Neural cell (in vitro differentiated cells): ENCODE measurements around the gene KLF17. TPM values are rescaled to one million over a fixed set of nuclear protein-coding genes. Genes with fewer than 3 reads are reported as not detected.

ENCODE experiments used
- H2AFZ ChIP-seq: fragments of 200-600, 300-800 bp; sonication (generic), shearing (Covaris generic); 2 replicates; pipeline ENCODE4 v1.6.0; 2014; ENCODE audit warnings: low read depth, mild to moderate bottlenecking, antibody characterized with exemption, low read length, moderate library complexity
- H3F3A ChIP-seq: fragments of 200-600 bp; shearing (Covaris generic); 2 replicates; pipeline ENCODE4 v1.6.1; 2016; ENCODE audit warnings: mild to moderate bottlenecking, moderate library complexity, mixed read lengths, antibody characterized with exemption, low read length; ENCODE audit not compliant: insufficient read depth, poor library complexity, severe bottlenecking
- H3K27ac ChIP-seq: fragments of 200-600, 300-800 bp; sonication (generic), shearing (Covaris generic); 2 replicates; pipeline ENCODE4 v1.5.1; 2014; ENCODE audit warnings: mild to moderate bottlenecking, low read length, moderate library complexity
- H3K27me3 ChIP-seq: fragments of 300-800, 200-600 bp; sonication (generic), shearing (Covaris generic); 2 replicates; pipeline ENCODE4 v1.6.0; 2014; ENCODE audit warnings: mild to moderate bottlenecking, low read depth, low read length, moderate library complexity; ENCODE audit not compliant: insufficient read depth
- H3K36me3 ChIP-seq: fragments of 300-800, 200-600 bp; sonication (generic), shearing (Covaris generic); 2 replicates; pipeline ENCODE4 v1.5.1; 2014; ENCODE audit warnings: mild to moderate bottlenecking, antibody characterized with exemption, low read length, moderate library complexity; ENCODE audit not compliant: insufficient read depth
- H3K4me2 ChIP-seq: fragments of 300-800, 200-600 bp; sonication (generic), shearing (Covaris generic); 2 replicates; pipeline ENCODE4 v1.6.0; 2014; ENCODE audit warnings: mild to moderate bottlenecking, low read length
- H3K4me3 ChIP-seq: fragments of 300-800, 200-600 bp; sonication (generic), shearing (Covaris generic); 2 replicates; pipeline ENCODE4 v1.5.1; 2014; ENCODE audit warnings: mild to moderate bottlenecking, low read length, moderate library complexity
- H3K79me2 ChIP-seq: fragments of 200-600 bp; shearing (Covaris generic); replicated peaks from 2 replicates; pipeline ENCODE4 v1.6.0; 2014; ENCODE audit warnings: mild to moderate bottlenecking, low read length, moderate library complexity; ENCODE audit not compliant: insufficient read depth
- H3K9ac ChIP-seq: fragments of 300-800, 200-600 bp; sonication (generic), shearing (Covaris generic); 2 replicates; pipeline ENCODE4 v1.6.1; 2016; ENCODE audit warnings: mild to moderate bottlenecking, low read length, mixed read lengths
- H3K9me2 ChIP-seq: fragments of 200-600 bp; shearing (Covaris generic); 2 replicates; pipeline ENCODE4 v1.6.1; 2016; ENCODE audit warnings: mild to moderate bottlenecking, low read length, mixed read lengths; ENCODE audit not compliant: insufficient read depth
- H3K9me3 ChIP-seq: fragments of 200-600, 300-800 bp; sonication (generic), shearing (Covaris generic); 2 replicates; pipeline ENCODE4 v1.6.1; 2016; ENCODE audit warnings: mild to moderate bottlenecking, mixed run types, low read length, moderate library complexity, mixed read lengths
- H4K20me1 ChIP-seq: fragments of 200-600 bp; shearing (Covaris generic); 2 replicates; pipeline ENCODE4 v1.6.1; 2016; ENCODE audit warnings: mild to moderate bottlenecking, mixed run types; ENCODE audit not compliant: insufficient read depth
- EP300 ChIP-seq: fragments of 450-650 bp; conservative IDR thresholded peaks from 2 replicates; pipeline ENCODE4 v1.6.1; 2014; ENCODE audit warnings: antibody characterized with exemption, mild to moderate bottlenecking, moderate library complexity; ENCODE audit not compliant: poor library complexity, severe bottlenecking
- EZH2 ChIP-seq: fragments of 200-600, 300-800 bp; shearing (Covaris generic), sonication (generic); IDR thresholded peaks from 2 replicates; pipeline ENCODE4 v1.6.1; 2014; ENCODE audit warnings: antibody characterized with exemption, low read length, borderline replicate concordance, mild to moderate bottlenecking; ENCODE audit not compliant: insufficient read depth, poor library complexity, severe bottlenecking
- MXI1 ChIP-seq: fragments of 450-650 bp; conservative IDR thresholded peaks from 2 replicates; pipeline ENCODE4 v1.6.1; 2014; ENCODE audit warnings: antibody characterized with exemption, mild to moderate bottlenecking; ENCODE audit not compliant: poor library complexity, severe bottlenecking
- POLR2AphosphoS5 ChIP-seq: IDR thresholded peaks from 2 replicates; pipeline ENCODE4 v1.6.1; 2012
- RAD21 ChIP-seq: fragments of 450-650 bp; conservative IDR thresholded peaks from 2 replicates; pipeline ENCODE4 v1.6.1; 2014; ENCODE audit warnings: antibody characterized with exemption, mild to moderate bottlenecking, moderate library complexity
- SMC3 ChIP-seq: fragments of 450-650 bp; conservative IDR thresholded peaks from 2 replicates; pipeline ENCODE4 v1.6.1; 2014; ENCODE audit warnings: antibody characterized with exemption, mild to moderate bottlenecking, moderate library complexity; ENCODE audit not compliant: poor library complexity
- TAF1 ChIP-seq: IDR thresholded peaks from 2 replicates; pipeline ENCODE4 v1.6.1; 2012; ENCODE audit warnings: low read depth
- polyA plus RNA-seq: library from polyadenylated mRNA; depleted of rRNA; stranded (reverse); fragments of >200 nt; gene quantifications from 2 replicates; pipeline ENCODE4 v1.2.3, GENCODE V29; 2014
- TF ChIP-seq, protein P1 (sequence below): IDR thresholded peaks from 2 replicates; pipeline ENCODE4 v1.6.1; 2012; ENCODE audit warnings: borderline replicate concordance
- TF ChIP-seq, protein P2 (sequence below): fragments of 450-650 bp; IDR thresholded peaks from 2 replicates; pipeline ENCODE4 v1.5.1; 2014; ENCODE audit warnings: antibody characterized with exemption, mild to moderate bottlenecking, moderate library complexity; ENCODE audit not compliant: poor library complexity, severe bottlenecking

Gene KLF17
- polyA plus RNA-seq, 1 donor from 2014 or later = not detected

DNA sequence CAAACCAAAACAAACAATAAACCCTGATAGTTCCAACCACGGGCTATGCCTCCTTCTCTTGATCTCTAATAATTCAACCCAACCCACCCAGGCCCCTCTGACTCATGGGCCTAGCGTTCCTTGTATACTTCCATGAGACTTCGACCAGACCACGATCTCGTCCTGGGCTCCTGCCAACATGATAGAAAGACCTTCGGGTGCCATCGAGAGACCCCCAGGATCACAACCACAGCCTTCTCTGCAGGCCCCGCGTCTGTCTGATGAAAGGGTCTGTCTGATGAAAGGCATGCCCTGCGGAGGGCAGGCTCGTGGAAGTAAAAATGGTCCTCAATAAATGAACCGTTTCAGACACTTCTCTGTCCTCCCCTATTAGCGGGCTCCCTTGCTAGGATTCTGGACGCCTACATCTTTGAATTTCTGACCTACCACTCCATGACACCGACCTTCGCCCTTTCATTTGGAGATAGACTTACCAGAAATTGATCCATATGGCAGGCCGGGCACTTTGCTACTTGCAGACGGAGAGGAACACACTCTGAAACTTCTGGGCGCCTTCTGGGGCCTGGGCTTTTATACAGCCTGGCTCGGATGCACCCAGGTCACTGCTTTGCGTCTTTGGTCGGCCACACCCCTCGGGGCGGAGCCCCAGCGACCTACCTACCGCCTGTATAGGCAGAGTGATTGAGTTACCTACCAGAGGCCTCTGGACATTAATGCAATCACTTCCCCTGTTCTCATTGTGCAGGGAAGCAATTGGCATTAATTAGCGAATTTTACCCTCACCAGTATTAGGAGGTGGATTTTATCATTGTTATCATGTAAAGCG lies 28.1 kb downstream of the KLF17 start:
- Histone ChIP-seq H3K27me3 (no peaks in the 10 kb centered on the region), H3K9me3 (no peaks in the 10 kb centered on the region), H3F3A (no peaks in the 10 kb centered on the region), H3K27ac (no peak overlapping the region), H3K79me2 (no peaks in the 10 kb centered on the region), H3K4me2 (no peak overlapping the region), H3K4me3 (no peak overlapping the region), H3K9ac (no peak overlapping the region), H3K9me2 (no peaks in the 10 kb centered on the region), H3K36me3 (no peaks in the 10 kb centered on the region), H2AFZ (no peak overlapping the region), H4K20me1 (no peaks in the 10 kb centered on the region)
- TF ChIP-seq RAD21 = no peak
- TF ChIP-seq POLR2AphosphoS5 = no peak
- TF ChIP-seq TAF1 = no peak
- TF ChIP-seq, protein P1, sequence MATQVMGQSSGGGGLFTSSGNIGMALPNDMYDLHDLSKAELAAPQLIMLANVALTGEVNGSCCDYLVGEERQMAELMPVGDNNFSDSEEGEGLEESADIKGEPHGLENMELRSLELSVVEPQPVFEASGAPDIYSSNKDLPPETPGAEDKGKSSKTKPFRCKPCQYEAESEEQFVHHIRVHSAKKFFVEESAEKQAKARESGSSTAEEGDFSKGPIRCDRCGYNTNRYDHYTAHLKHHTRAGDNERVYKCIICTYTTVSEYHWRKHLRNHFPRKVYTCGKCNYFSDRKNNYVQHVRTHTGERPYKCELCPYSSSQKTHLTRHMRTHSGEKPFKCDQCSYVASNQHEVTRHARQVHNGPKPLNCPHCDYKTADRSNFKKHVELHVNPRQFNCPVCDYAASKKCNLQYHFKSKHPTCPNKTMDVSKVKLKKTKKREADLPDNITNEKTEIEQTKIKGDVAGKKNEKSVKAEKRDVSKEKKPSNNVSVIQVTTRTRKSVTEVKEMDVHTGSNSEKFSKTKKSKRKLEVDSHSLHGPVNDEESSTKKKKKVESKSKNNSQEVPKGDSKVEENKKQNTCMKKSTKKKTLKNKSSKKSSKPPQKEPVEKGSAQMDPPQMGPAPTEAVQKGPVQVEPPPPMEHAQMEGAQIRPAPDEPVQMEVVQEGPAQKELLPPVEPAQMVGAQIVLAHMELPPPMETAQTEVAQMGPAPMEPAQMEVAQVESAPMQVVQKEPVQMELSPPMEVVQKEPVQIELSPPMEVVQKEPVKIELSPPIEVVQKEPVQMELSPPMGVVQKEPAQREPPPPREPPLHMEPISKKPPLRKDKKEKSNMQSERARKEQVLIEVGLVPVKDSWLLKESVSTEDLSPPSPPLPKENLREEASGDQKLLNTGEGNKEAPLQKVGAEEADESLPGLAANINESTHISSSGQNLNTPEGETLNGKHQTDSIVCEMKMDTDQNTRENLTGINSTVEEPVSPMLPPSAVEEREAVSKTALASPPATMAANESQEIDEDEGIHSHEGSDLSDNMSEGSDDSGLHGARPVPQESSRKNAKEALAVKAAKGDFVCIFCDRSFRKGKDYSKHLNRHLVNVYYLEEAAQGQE = no peak
- TF ChIP-seq EP300 = no peak
- TF ChIP-seq, protein P2, sequence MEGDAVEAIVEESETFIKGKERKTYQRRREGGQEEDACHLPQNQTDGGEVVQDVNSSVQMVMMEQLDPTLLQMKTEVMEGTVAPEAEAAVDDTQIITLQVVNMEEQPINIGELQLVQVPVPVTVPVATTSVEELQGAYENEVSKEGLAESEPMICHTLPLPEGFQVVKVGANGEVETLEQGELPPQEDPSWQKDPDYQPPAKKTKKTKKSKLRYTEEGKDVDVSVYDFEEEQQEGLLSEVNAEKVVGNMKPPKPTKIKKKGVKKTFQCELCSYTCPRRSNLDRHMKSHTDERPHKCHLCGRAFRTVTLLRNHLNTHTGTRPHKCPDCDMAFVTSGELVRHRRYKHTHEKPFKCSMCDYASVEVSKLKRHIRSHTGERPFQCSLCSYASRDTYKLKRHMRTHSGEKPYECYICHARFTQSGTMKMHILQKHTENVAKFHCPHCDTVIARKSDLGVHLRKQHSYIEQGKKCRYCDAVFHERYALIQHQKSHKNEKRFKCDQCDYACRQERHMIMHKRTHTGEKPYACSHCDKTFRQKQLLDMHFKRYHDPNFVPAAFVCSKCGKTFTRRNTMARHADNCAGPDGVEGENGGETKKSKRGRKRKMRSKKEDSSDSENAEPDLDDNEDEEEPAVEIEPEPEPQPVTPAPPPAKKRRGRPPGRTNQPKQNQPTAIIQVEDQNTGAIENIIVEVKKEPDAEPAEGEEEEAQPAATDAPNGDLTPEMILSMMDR = no peak
- TF ChIP-seq MXI1 = no peak
- TF ChIP-seq EZH2 = no peak
- no peak for TF ChIP-seq SMC3

DNA sequence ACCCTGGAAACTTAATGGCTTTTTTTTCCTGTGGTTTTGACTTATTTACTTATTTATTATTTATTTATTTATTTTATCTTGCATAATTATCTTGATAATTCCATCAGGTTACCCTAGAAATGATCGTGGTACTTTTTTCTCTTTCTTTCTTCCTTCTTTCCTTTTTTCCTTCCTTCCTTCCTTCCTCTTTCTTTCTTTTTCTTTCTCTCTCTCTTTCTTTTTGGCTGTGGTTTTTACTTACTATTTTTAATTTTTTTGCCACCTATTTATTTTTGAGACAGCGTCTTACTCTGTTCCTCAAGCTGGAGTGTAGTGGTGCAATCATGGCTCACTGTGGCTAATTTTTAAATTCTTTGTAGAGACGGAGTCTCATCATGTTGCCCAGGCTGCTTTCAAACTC lies 29.0 kb downstream of the KLF17 start:
- H3K79me2 ChIP-seq = no peaks in the 10 kb centered on the region
- no peak overlapping the region for H2AFZ ChIP-seq
- no peak overlapping the region for H3K9ac ChIP-seq
- no peaks in the 10 kb centered on the region for H3K9me2 ChIP-seq
- no peaks in the 10 kb centered on the region for H3K9me3 ChIP-seq
- H3K4me2 ChIP-seq = no peak overlapping the region
- TF ChIP-seq, protein P2 = no peak
- TF ChIP-seq RAD21 (no peak), MXI1 (no peak)
- TF ChIP-seq, protein P1 = no peak
- no peaks in the 10 kb centered on the region for H3K27me3 ChIP-seq
- no peak overlapping the region for H3K4me3 ChIP-seq
- no peaks in the 10 kb centered on the region for H3K36me3 ChIP-seq
- no peaks in the 10 kb centered on the region for H4K20me1 ChIP-seq
- H3F3A ChIP-seq = no peaks in the 10 kb centered on the region
- H3K27ac ChIP-seq = no peak overlapping the region
